NCI-H2107 treated with DMSO at 0.1 percent for 48 hours (cell line): ENCODE results near the gene IFITM5.
"Not testable (repeated sequence)": the region's sequence is repeated elsewhere in the genome, so short reads cannot be mapped to it uniquely, and the experiment has no call there.

Experiments
- DNase-seq: peaks from one replicate; lab custom pipeline; 2025; ENCODE audit not compliant: unreplicated experiment; lab: John Stamatoyannopoulos, UW

The IFITM5 gene

GRCh38 chr11:312092-312816, 12.9 kb upstream of the IFITM5 start:
- DNase-seq, result no peak

GRCh38 chr11:311013-311748, 11.9 kb upstream of the IFITM5 start:
- not testable (repeated sequence) for DNase-seq

GRCh38 chr11:309979-310572, 10.8 kb upstream of the IFITM5 start:
- DNase-seq, result not testable (repeated sequence)

- not testable (repeated sequence) for DNase-seq
Measured at GRCh38 chr11:308740-309665, 9.7 kb upstream of the IFITM5 start.

- peak; percentile 24 for DNase-seq
Measured at GRCh38 chr11:307766-308708, 8.7 kb upstream of the IFITM5 start, which contains the start of gene IFITM2. IFITM2 (plus strand) TSS chr11:307816; CDS start chr11:308193, 377 bp downstream.

GRCh38 chr11:306645-307371, 7.5 kb upstream of the IFITM5 start:
- DNase-seq, result no peak

- DNase-seq, result no peak
Measured at GRCh38 chr11:305844-306211, 6.5 kb upstream of the IFITM5 start.

- DNase-seq, result peak; percentile 38
Measured at GRCh38 chr11:304915-305843, 5.9 kb upstream of the IFITM5 start.

- DNase-seq, result no peak
Measured at GRCh38 chr11:304061-304506, 4.8 kb upstream of the IFITM5 start.

- no peak for DNase-seq
Measured at GRCh38 chr11:303363-303762, 4.0 kb upstream of the IFITM5 start.

GRCh38 chr11:299951-300735, 817 bp upstream of the IFITM5 start:
- DNase-seq, result no peak

- DNase-seq, result no peak
Measured at GRCh38 chr11:298406-299065, 790 bp downstream of the IFITM5 start.

- DNase-seq, result no peak
Measured at GRCh38 chr11:297586-298405, 1.5 kb downstream of the IFITM5 start.

- no peak for DNase-seq
Measured at GRCh38 chr11:297051-297585, 2.2 kb downstream of the IFITM5 start.

- no peak for DNase-seq
Measured at GRCh38 chr11:296171-297050, 2.9 kb downstream of the IFITM5 start.
